Thyroid gland (tissue), 4 donors: ENCODE results near the gene NUP43. TPM values are rescaled to one million over a fixed set of nuclear protein-coding genes. Genes with fewer than 3 reads are reported as not detected.
"Not testable (repeated sequence)": the region's sequence is repeated elsewhere in the genome, so short reads cannot be mapped to it uniquely, and the experiment has no call there.

Experiments
- DNase-seq, 2 donors: peaks; one replicate each; pipeline ENCODE4 v3.0.0-alpha.2; 2019
- H3K27ac ChIP-seq, 3 donors: fragments of 200-600 bp; sonication (generic); 1 replicate in 2 of 3; 2 replicates in 1 of 3; pipeline ENCODE4 v1.5.1; 2016 to 2019; ENCODE audit warnings: mild to moderate bottlenecking in 1 of 3, moderate library complexity in 1 of 3
- H3K27me3 ChIP-seq: fragments of 200-600 bp; sonication (generic); one replicate; pipeline ENCODE4 v1.5.1; 2019
- H3K36me3 ChIP-seq, 2 donors: fragments of 200-600 bp; sonication (generic); one replicate each; pipeline ENCODE4 v1.5.1; 2016 to 2019
- H3K4me1 ChIP-seq, 2 donors: fragments of 200-600 bp; sonication (generic); one replicate each; pipeline ENCODE4 v1.5.1; 2017 to 2019
- H3K4me3 ChIP-seq, 3 donors: fragments of 200-600 bp; sonication (generic); replicated peaks in 1 of 3; 1 replicate in 2 of 3; 2 replicates in 1 of 3; pipeline ENCODE4 v1.5.1; 2016; ENCODE audit warnings: mild to moderate bottlenecking in 1 of 3
- H3K9me3 ChIP-seq: fragments of 200-600 bp; sonication (generic); one replicate; pipeline ENCODE4 v1.5.1; 2017
- POLR2A ChIP-seq, 2 donors: fragments of 450-650 bp; IDR thresholded peaks; one replicate each; pipeline ENCODE4 v1.6.1; 2017; ENCODE audit warnings: antibody characterized with exemption in 2 of 2, mild to moderate bottlenecking in 2 of 2, moderate library complexity in 1 of 2
- WGBS, 2 donors: methylation state at CpG; one replicate each; pipeline ENCODE4 v1.1.5; 2017; 5-methylcytosine and 5-hydroxymethylcytosine counted together
- intact Hi-C: fragments of 100-400 bp; cut with DNase I; formaldehyde crosslinking; loops from one replicate; pipeline ENCODE4 v1.15.1; 2023
- total RNA-seq, 4 donors: library from RNA; depleted of rRNA; stranded (reverse); fragments of >200 nt; gene quantifications; one replicate each; pipeline ENCODE4 v1.2.3, GENCODE V29; 2016
- TF ChIP-seq, protein P1 (sequence below), 6 experiments: fragments of 200-600 bp in 3 of 6; fragments of 450-650 bp in 3 of 6; sonication (generic) in 3 of 6; IDR thresholded peaks; one replicate each; pipeline ENCODE4 v1.5.1; 2016 to 2019; ENCODE audit warnings: antibody characterized with exemption in 6 of 6, mild to moderate bottlenecking in 2 of 6, inconsistent platforms in 1 of 6, moderate library complexity in 1 of 6

Gene NUP43
- total RNA-seq, 4 donors from 2014 or later: 31.1 to 112 (median 53.7) TPM

DNA sequence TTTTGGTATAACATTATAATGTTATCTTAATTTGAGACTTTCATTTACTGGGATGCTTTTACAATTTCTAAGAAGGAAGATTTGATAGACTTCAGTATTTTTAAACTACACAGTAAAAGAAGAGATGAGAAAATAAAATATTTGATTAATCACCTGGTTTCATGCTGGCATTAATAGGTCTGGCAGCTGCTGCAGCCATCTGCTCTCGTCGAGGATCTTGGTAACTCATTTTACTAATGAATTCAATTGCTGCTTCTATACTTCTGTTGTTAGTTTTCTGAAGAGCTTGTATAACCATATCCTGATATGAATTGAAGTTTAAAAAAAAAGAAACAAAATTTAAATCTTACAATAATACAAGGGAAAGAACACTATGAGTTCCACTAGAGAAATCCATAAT is 51.4 kb downstream of the NUP43 start:
- no peaks in the 10 kb centered on the region for H3K4me1 ChIP-seq
- no peaks in the 10 kb centered on the region for H3K9me3 ChIP-seq
- H3K36me3 ChIP-seq: peaks cover 5 to 6% of the 10 kb centered on the region in 2 donors
- H3K4me3 ChIP-seq: no peak overlapping the region
- H3K27me3 ChIP-seq: no peaks in the 10 kb centered on the region
- intact Hi-C loops: no loop called here
- no peak for DNase-seq
- TF ChIP-seq, protein P1, sequence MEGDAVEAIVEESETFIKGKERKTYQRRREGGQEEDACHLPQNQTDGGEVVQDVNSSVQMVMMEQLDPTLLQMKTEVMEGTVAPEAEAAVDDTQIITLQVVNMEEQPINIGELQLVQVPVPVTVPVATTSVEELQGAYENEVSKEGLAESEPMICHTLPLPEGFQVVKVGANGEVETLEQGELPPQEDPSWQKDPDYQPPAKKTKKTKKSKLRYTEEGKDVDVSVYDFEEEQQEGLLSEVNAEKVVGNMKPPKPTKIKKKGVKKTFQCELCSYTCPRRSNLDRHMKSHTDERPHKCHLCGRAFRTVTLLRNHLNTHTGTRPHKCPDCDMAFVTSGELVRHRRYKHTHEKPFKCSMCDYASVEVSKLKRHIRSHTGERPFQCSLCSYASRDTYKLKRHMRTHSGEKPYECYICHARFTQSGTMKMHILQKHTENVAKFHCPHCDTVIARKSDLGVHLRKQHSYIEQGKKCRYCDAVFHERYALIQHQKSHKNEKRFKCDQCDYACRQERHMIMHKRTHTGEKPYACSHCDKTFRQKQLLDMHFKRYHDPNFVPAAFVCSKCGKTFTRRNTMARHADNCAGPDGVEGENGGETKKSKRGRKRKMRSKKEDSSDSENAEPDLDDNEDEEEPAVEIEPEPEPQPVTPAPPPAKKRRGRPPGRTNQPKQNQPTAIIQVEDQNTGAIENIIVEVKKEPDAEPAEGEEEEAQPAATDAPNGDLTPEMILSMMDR (IDR thresholded peaks at IDR 0.05): no peak
- TF ChIP-seq POLR2A (IDR thresholded peaks at IDR 0.05): no peak
- WGBS, 2 donors: 92 to 93% methylated on average over 2 of the region's 2 CpGs
- H3K27ac ChIP-seq: no peak overlapping the region

DNA sequence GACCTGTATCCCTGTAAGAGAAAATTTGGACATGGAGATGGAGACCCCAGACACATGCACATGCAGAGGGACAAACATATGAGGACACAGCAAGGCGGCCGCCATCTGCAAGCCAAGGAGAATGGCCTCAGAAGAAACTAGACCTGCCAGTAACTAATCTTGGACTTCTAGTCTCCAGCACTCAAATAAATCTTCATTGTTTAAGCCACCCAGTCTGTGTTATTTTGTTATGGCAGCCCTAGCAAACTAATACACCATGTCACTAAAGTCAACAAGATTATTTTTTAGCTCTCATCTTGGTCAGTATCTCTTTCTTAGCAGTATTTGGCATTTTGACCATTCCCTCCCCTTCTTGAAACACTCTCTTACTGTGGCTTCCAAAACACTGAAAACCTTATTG is 55.1 kb downstream of the NUP43 start:
- Histone ChIP-seq H3K9me3 (no peaks in the 10 kb centered on the region), H3K4me1 (no peaks in the 10 kb centered on the region), H3K36me3 (peaks cover 5 to 6% of the 10 kb centered on the region in 2 donors), H3K27ac (no peak overlapping the region), H3K4me3 (no peak overlapping the region), H3K27me3 (no peaks in the 10 kb centered on the region)
- WGBS, 2 donors: 85 to 100% methylated on average over 2 of the region's 2 CpGs
- TF ChIP-seq, protein P1 (IDR thresholded peaks at IDR 0.05): no peak
- DNase-seq: no peak
- intact Hi-C loops: no loop called here

- no peaks in the 10 kb centered on the region for H3K9me3 ChIP-seq
- H3K27ac ChIP-seq: no peak overlapping the region
- H3K27me3 ChIP-seq: no peaks in the 10 kb centered on the region
- no peak for DNase-seq
- peaks cover 0 to 12% of the 10 kb centered on the region in 2 donors for H3K36me3 ChIP-seq
- no peak for TF ChIP-seq POLR2A (IDR thresholded peaks at IDR 0.05)
- TF ChIP-seq, protein P1 (IDR thresholded peaks at IDR 0.05): no peak
- intact Hi-C loops: no loop called here
- no peak overlapping the region for H3K4me3 ChIP-seq
- WGBS, 2 donors: 88 to 95% methylated on average over 7 of the region's 7 CpGs
- no peaks in the 10 kb centered on the region for H3K4me1 ChIP-seq
Measured at GRCh38 chr6:149686230-149686629, 60.1 kb downstream of the NUP43 start.

- Histone ChIP-seq H3K27me3 (no peaks in the 10 kb centered on the region), H3K9me3 (no peaks in the 10 kb centered on the region), H3K4me3 (no peak overlapping the region), H3K27ac (no peak overlapping the region), H3K4me1 (no peaks in the 10 kb centered on the region), H3K36me3 (peaks cover 0 to 12% of the 10 kb centered on the region in 2 donors)
- 90 to 91% methylated on average over 4 of the region's 4 CpGs for WGBS, 2 donors
- DNase-seq: no peak
- intact Hi-C loops: no loop called here
- TF ChIP-seq POLR2A (IDR thresholded peaks at IDR 0.05): no peak
- TF ChIP-seq, protein P1 (IDR thresholded peaks at IDR 0.05): no peak
Measured at GRCh38 chr6:149683256-149683859, 63.0 kb downstream of the NUP43 start.

- DNase-seq, H3K4me1 ChIP-seq, H3K27ac ChIP-seq, H3K27me3 ChIP-seq, H3K9me3 ChIP-seq, intact Hi-C loops, H3K4me3 ChIP-seq: not testable (repeated sequence)
- H3K36me3 ChIP-seq: peaks cover 0 to 12% of the 10 kb centered on the region in 2 donors
- WGBS, 2 donors: 97% methylated on average over 14 of the region's 14 CpGs
Measured at GRCh38 chr6:149681845-149682244, 64.5 kb downstream of the NUP43 start.
